ENCODE measurements around the gene SSR3. TPM values are rescaled to one million over a fixed set of nuclear protein-coding genes. Genes with fewer than 3 reads are reported as not detected.

The SSR3 gene
- total RNA-seq, 1 donor from 2014 or later, result 562 TPM

DNA sequence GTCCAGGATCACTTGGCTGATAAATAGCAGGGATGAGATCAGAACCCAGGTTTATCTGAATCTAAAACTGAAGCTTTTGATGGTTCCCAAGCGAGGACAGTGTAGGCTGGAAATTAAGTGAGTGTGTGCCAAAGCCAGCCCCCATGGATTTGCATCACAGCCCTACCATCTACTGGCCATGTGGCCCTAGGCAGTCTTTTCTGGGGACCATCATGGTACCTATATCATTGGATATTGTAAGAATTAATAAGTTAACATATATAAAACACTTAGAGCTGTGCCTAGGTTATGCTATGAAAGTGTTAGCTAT, 32.8 kb upstream of the SSR3 start:
- Histone ChIP-seq H3K4me3 (ENCODE audit: insufficient read depth, low read depth, low read length) (no peak overlapping the region), H3K36me3 (ENCODE audit: insufficient read depth, low read length) (no peaks in the 10 kb centered on the region), H3K27me3 (ENCODE audit: insufficient read depth, low read length) (no peaks in the 10 kb centered on the region), H3K9me3 (ENCODE audit: insufficient read depth, low read depth, low read length) (no peaks in the 10 kb centered on the region), H3K27ac (ENCODE audit: low read depth, low read length) (no peak overlapping the region), H3K4me2 (ENCODE audit: low read length) (no peak overlapping the region), H3K4me1 (ENCODE audit: insufficient read depth, low read length) (no peaks in the 10 kb centered on the region), H3K9ac (ENCODE audit: low read length) (no peak overlapping the region), H3K79me2 (ENCODE audit: insufficient read depth, low read length) (no peaks in the 10 kb centered on the region), H4K20me1 (ENCODE audit: insufficient read depth, low read length) (no peaks in the 10 kb centered on the region), H2AFZ (ENCODE audit: low read depth, low read length) (no peak overlapping the region)
- H3K9me3 Mint-ChIP-seq (ENCODE audit: unreplicated experiment), result no peaks in the 10 kb centered on the region
- H3K4me3 Mint-ChIP-seq (ENCODE audit: unreplicated experiment), result no peak overlapping the region
- no peak for DNase-seq (ENCODE audit: low read depth)
- no peak for FAIRE-seq
- peaks cover 3% of the 10 kb centered on the region for H3K4me1 Mint-ChIP-seq (ENCODE audit: low read depth, unreplicated experiment)
- H3K36me3 Mint-ChIP-seq (ENCODE audit: low read depth, unreplicated experiment), result no peaks in the 10 kb centered on the region
- no peak overlapping the region for H3K27ac Mint-ChIP-seq (ENCODE audit: unreplicated experiment)
- H3K27me3 Mint-ChIP-seq (ENCODE audit: low read depth, unreplicated experiment), result no peaks in the 10 kb centered on the region
- TF ChIP-seq, protein P1, sequence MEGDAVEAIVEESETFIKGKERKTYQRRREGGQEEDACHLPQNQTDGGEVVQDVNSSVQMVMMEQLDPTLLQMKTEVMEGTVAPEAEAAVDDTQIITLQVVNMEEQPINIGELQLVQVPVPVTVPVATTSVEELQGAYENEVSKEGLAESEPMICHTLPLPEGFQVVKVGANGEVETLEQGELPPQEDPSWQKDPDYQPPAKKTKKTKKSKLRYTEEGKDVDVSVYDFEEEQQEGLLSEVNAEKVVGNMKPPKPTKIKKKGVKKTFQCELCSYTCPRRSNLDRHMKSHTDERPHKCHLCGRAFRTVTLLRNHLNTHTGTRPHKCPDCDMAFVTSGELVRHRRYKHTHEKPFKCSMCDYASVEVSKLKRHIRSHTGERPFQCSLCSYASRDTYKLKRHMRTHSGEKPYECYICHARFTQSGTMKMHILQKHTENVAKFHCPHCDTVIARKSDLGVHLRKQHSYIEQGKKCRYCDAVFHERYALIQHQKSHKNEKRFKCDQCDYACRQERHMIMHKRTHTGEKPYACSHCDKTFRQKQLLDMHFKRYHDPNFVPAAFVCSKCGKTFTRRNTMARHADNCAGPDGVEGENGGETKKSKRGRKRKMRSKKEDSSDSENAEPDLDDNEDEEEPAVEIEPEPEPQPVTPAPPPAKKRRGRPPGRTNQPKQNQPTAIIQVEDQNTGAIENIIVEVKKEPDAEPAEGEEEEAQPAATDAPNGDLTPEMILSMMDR (IDR thresholded peaks at IDR 0.05; ENCODE audit: insufficient read depth, low read depth, low read length), result no peak
- TF ChIP-seq EZH2 (IDR thresholded peaks at IDR 0.05; ENCODE audit: insufficient read depth, low read length), result no peak

DNA sequence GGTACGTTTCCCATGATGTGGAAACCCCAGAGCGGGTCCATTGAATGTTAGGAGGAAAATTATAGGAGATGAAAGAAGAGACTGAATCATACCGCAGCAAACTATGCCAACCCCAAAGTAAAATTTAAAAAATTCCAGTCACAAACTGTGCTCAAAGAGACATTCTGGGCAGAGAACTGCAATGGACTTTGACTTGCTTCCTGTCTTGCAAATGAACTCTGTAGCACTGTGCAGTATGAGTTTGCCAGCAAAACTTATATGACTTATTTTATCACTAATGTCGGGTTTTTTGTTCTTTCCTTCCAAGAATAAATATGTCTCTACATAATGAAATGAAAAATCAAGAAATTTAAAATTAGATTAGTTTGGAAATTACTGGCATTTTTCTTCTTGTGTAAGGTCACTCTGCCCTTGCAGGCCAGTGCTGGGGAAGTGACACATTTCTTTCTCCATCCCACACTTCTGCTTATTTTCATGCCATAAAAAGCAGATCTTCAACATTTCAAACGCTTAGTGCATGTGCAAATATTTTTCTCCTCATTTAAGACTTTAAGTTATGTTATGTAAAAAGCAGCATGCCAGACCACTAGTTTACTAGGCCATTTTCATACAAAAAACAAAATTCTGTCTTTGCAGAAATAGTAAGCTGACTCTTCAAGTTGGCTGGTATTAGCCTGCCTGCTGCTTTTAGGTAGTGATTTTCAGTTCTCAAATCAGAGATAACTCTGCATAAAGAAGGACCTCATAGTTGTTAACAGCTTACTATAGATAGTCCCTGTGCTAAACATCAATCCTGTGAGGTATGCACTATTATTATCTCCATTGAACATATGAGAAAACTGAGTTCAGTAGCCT, 32.2 kb upstream of the SSR3 start:
- Histone ChIP-seq H4K20me1 (ENCODE audit: insufficient read depth, low read length) (no peaks in the 10 kb centered on the region), H3K4me3 (ENCODE audit: insufficient read depth, low read depth, low read length) (no peak overlapping the region), H3K36me3 (ENCODE audit: insufficient read depth, low read length) (no peaks in the 10 kb centered on the region), H3K4me1 (ENCODE audit: insufficient read depth, low read length) (no peaks in the 10 kb centered on the region), H3K4me2 (ENCODE audit: low read length) (no peak overlapping the region), H3K27ac (ENCODE audit: low read depth, low read length) (no peak overlapping the region), H2AFZ (ENCODE audit: low read depth, low read length) (no peak overlapping the region), H3K9me3 (ENCODE audit: insufficient read depth, low read depth, low read length) (no peaks in the 10 kb centered on the region), H3K9ac (ENCODE audit: low read length) (no peak overlapping the region), H3K79me2 (ENCODE audit: insufficient read depth, low read length) (no peaks in the 10 kb centered on the region), H3K27me3 (ENCODE audit: insufficient read depth, low read length) (no peaks in the 10 kb centered on the region)
- peaks cover 3% of the 10 kb centered on the region for H3K4me1 Mint-ChIP-seq (ENCODE audit: low read depth, unreplicated experiment)
- H3K36me3 Mint-ChIP-seq (ENCODE audit: low read depth, unreplicated experiment), result no peaks in the 10 kb centered on the region
- DNase-seq (ENCODE audit: low read depth) (no peak), FAIRE-seq (no peak)
- H3K27me3 Mint-ChIP-seq (ENCODE audit: low read depth, unreplicated experiment), result no peaks in the 10 kb centered on the region
- no peaks in the 10 kb centered on the region for H3K9me3 Mint-ChIP-seq (ENCODE audit: unreplicated experiment)
- no peak overlapping the region for H3K4me3 Mint-ChIP-seq (ENCODE audit: unreplicated experiment)
- no peak overlapping the region for H3K27ac Mint-ChIP-seq (ENCODE audit: unreplicated experiment)
- TF ChIP-seq, protein P1 (IDR thresholded peaks at IDR 0.05; ENCODE audit: insufficient read depth, low read depth, low read length), result no peak
- TF ChIP-seq EZH2 (IDR thresholded peaks at IDR 0.05; ENCODE audit: insufficient read depth, low read length), result no peak

DNA sequence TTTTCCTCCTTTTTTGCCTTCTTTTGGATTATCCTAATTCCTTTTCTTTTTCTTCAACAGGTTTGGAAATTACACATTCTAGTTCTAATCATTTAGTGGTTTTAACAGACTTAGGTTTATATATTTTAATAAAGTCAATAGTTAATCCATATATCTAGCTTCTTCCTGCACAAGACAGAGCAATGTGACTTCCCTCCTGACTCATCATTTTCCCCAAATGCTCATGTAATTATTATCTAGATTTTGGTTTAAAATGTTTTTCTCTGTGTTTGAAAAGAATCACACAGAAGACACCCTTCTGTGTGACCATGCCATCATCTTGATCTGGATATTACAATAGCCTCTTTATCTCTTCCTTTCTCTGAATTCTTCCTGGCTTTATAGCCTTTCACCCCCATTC, 28.6 kb upstream of the SSR3 start:
- no peaks in the 10 kb centered on the region for H3K79me2 ChIP-seq (ENCODE audit: insufficient read depth, low read length)
- Mint-ChIP-seq H3K27ac (ENCODE audit: unreplicated experiment) (no peak overlapping the region), H3K4me3 (ENCODE audit: unreplicated experiment) (no peak overlapping the region), H3K36me3 (ENCODE audit: low read depth, unreplicated experiment) (no peaks in the 10 kb centered on the region), H3K27me3 (ENCODE audit: low read depth, unreplicated experiment) (no peaks in the 10 kb centered on the region), H3K9me3 (ENCODE audit: unreplicated experiment) (no peaks in the 10 kb centered on the region), H3K4me1 (ENCODE audit: low read depth, unreplicated experiment) (peaks cover 3% of the 10 kb centered on the region)
- H3K9ac ChIP-seq (ENCODE audit: low read length), result no peak overlapping the region
- H3K4me1 ChIP-seq (ENCODE audit: insufficient read depth, low read length), result no peaks in the 10 kb centered on the region
- H3K36me3 ChIP-seq (ENCODE audit: insufficient read depth, low read length), result no peaks in the 10 kb centered on the region
- H3K9me3 ChIP-seq (ENCODE audit: insufficient read depth, low read depth, low read length), result no peaks in the 10 kb centered on the region
- TF ChIP-seq, protein P1 (IDR thresholded peaks at IDR 0.05; ENCODE audit: insufficient read depth, low read depth, low read length), result no peak
- no peak for TF ChIP-seq EZH2 (IDR thresholded peaks at IDR 0.05; ENCODE audit: insufficient read depth, low read length)
- no peak overlapping the region for H3K4me2 ChIP-seq (ENCODE audit: low read length)
- H4K20me1 ChIP-seq (ENCODE audit: insufficient read depth, low read length), result no peaks in the 10 kb centered on the region
- no peak overlapping the region for H3K4me3 ChIP-seq (ENCODE audit: insufficient read depth, low read depth, low read length)
- no peak overlapping the region for H2AFZ ChIP-seq (ENCODE audit: low read depth, low read length)
- H3K27ac ChIP-seq (ENCODE audit: low read depth, low read length), result no peak overlapping the region
- H3K27me3 ChIP-seq (ENCODE audit: insufficient read depth, low read length), result no peaks in the 10 kb centered on the region
- no peak for DNase-seq (ENCODE audit: low read depth)
- FAIRE-seq, result no peak

Measured in astrocyte (in vitro differentiated cells and primary cell).